Activated T-helper 2 cell treated with anti-CD3 and anti-CD28 coated beads, Interferon-gamma antibody, Interleukin-2, Interleukin-4, amounts not matched to agents 10 μg/mL and 5 μg/mL and 100 μg/mL, durations not matched to agents 14 hours and 24 hours and 36 hours (primary cell): ENCODE results near the gene BHLHA15. TPM values are rescaled to one million over a fixed set of nuclear protein-coding genes. Genes with fewer than 3 reads are reported as not detected.

Source experiments
- DNase-seq: peaks from one replicate; pipeline ENCODE4 v3.0.0; 2021; ENCODE audit warnings: low spot score
- H3K27ac Mint-ChIP-seq: one replicate; pipeline ENCODE4 v1.8.0; 2021; ENCODE audit warnings: mixed read lengths
- H3K27me3 Mint-ChIP-seq: one replicate; pipeline ENCODE4 v1.8.0; 2021; ENCODE audit warnings: low read depth, mixed read lengths
- H3K36me3 Mint-ChIP-seq: one replicate; pipeline ENCODE4 v1.8.0; 2021; ENCODE audit warnings: low read depth, mixed read lengths
- H3K4me1 Mint-ChIP-seq: one replicate; pipeline ENCODE4 v1.8.0; 2021; ENCODE audit warnings: low read depth, mixed read lengths
- H3K4me3 Mint-ChIP-seq: one replicate; pipeline ENCODE4 v1.8.0; 2021; ENCODE audit warnings: low read depth, mild to moderate bottlenecking, moderate library complexity, mixed read lengths
- H3K9me3 Mint-ChIP-seq: one replicate; pipeline ENCODE4 v1.8.0; 2021; ENCODE audit warnings: mixed read lengths
- intact Hi-C: fragments of 100-400 bp; cut with micrococcal nuclease; formaldehyde crosslinking; loops from one replicate; pipeline ENCODE4 v1.15.1; 2023
- total RNA-seq: library from RNA; stranded (reverse); gene quantifications from 2 replicates; pipeline ENCODE4 v1.2.3, GENCODE V29; 2022

BHLHA15 gene
- total RNA-seq, 1 donor from 2014 or later, result 0.80 TPM

DNA sequence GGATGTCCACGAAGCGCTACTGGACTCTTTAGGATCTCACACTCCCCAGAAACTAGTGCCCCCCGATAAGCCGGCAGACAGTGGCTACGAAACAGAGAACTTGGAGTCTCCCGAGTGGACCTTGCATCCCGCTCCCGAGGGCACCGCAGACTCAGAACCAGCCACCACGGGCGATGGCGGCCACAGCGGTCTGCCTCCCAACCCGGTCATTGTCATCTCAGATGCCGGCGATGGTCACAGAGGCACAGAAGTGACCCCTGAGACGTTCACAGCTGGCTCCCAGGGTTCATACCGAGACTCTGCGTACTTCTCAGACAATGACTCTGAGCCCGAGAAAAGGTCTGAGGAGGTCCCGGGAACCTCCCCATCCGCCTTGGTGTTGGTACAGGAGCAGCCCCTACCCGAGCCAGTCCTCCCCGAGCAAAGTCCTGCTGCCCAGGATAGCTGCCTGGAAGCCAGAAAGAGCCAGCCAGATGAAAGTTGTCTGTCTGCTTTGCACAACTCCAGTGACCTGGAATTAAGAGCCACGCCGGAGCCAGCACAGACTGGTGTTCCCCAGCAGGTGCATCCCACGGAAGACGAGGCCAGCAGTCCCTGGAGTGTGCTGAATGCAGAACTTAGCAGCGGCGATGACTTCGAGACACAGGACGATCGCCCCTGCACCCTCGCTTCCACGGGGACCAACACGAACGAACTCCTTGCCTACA lies 17.6 kb upstream of the BHLHA15 start:
- no peak for DNase-seq
- H3K9me3 Mint-ChIP-seq, result no peaks in the 10 kb centered on the region
- no peak overlapping the region for H3K4me3 Mint-ChIP-seq
- H3K27me3 Mint-ChIP-seq, result no peaks in the 10 kb centered on the region
- intact Hi-C loops, result no loop called here
- no peak overlapping the region for H3K27ac Mint-ChIP-seq
- peaks cover 41% of the 10 kb centered on the region for H3K36me3 Mint-ChIP-seq
- H3K4me1 Mint-ChIP-seq, result peaks cover 2% of the 10 kb centered on the region

- H3K27ac Mint-ChIP-seq, result no peak overlapping the region
- intact Hi-C loops, result no loop called here
- H3K27me3 Mint-ChIP-seq, result no peaks in the 10 kb centered on the region
- no peak for DNase-seq
- peaks cover 2% of the 10 kb centered on the region for H3K4me1 Mint-ChIP-seq
- H3K36me3 Mint-ChIP-seq, result peaks cover 39% of the 10 kb centered on the region
- peaks cover 4% of the 10 kb centered on the region for H3K9me3 Mint-ChIP-seq
- H3K4me3 Mint-ChIP-seq, result no peak overlapping the region
These were observed 17.1 kb upstream of the BHLHA15 start for GRCh38 chr7:98194186-98194585.

DNA sequence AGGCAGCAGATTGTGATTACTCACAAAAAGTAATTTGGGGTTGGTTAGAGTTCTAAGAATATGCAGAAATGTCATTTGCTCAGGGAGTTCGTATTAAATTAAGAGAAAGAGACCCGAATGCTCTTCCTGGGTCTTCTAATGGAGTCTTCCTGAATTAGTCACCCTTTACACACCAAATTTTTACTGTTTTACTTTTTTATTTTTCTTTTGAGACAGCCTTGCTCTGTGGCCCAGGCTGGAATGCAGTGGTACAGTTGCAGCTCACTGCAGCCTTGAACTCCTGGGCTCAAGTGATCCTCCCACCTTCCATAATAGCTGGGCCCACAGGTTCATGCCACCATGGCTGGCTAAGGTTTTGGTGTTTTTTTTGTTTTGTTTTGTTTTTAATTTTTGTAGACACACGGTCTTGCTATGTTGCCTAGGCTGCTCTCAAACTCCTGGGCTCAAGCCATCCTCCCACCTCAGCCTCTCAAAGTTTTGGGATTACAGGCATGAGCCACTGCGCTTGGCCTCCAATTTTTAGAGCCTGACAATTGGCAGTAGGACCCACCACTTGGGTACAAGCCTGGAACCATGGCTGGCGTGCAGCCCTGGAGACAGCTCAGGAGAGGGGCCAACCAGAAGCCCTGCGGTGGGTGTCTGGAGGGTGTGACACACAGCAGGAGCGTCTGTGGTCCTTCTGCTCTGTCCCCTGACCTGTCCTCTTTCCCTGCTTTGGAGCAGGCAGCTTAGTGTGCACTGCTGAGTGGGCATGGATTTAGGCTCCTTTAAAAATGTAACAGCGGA lies 16.4 kb upstream of the BHLHA15 start:
- Mint-ChIP-seq H3K4me3 (no peak overlapping the region), H3K4me1 (peaks cover 2% of the 10 kb centered on the region), H3K27ac (no peak overlapping the region), H3K9me3 (peaks cover 6% of the 10 kb centered on the region), H3K27me3 (no peaks in the 10 kb centered on the region), H3K36me3 (peaks cover 38% of the 10 kb centered on the region)
- DNase-seq, result no peak
- intact Hi-C loops, result no loop called here

DNA sequence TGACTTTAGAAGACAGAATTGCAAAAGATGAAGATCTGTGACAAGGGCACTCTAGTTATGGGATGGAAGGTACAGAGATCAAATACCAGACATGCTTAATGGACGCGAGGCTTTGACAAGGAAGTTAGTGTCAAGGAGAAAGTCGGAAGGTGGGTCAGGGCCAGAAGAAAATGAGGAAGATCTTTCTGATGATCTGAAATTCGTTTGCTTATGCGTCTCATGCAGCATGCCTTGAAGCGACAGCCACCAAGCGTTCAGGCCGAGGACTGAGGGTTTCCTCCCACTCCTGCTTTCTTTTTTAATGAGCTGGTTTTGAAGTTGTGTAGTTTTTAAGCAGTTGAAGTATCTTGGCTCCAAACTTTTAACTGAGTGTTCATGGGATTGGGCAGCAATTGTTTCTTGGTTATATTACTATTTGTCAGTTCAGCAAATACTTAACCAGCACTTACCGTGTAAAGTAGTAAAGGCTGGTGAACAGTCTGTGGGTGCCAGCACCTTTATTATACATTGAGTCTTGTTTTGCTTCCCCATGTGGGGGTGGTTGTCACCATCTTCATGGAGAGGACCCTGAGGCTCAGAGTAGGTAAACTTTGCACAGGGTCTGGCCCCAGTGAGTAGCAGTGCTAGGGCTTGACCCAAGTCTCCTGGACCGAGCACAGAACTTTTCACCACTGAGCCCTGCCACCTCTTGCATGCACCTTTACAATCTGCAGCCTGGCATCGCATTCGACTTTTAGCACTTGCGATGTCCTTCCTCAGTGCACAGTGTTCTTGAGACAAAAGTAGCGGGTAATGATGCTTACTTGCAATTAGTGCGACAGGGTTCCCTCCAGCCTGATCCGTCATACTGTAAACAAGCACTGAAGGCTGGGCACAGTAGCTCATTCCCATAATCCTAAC lies 14.3 kb upstream of the BHLHA15 start:
- H3K27me3 Mint-ChIP-seq, result no peaks in the 10 kb centered on the region
- no peak overlapping the region for H3K4me3 Mint-ChIP-seq
- peaks cover 19% of the 10 kb centered on the region for H3K4me1 Mint-ChIP-seq
- no peak for DNase-seq
- H3K27ac Mint-ChIP-seq, result no peak overlapping the region
- H3K9me3 Mint-ChIP-seq, result peaks cover 6% of the 10 kb centered on the region
- intact Hi-C loops, result no loop called here
- H3K36me3 Mint-ChIP-seq, result peaks cover 38% of the 10 kb centered on the region

DNA sequence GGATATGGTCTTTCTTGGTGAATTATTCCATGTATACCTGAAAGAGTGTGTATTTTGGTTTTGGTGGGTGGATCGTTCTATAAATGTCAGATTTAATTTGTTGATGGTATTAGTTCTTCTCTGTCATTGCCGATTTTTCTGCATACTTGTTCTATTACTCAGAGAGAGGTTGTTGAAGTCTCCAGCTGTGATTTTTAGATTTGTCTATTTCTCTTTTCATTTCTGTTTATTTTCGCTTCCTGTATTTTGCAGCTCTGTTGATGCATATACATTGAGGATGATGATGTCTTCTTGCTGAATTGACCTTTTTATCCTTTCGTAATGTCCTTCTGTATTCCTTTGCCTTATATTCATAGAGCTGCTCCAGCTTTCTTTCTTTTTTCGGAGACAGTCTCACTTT lies 12.1 kb upstream of the BHLHA15 start:
- H3K4me1 Mint-ChIP-seq, result peaks cover 33% of the 10 kb centered on the region
- H3K27ac Mint-ChIP-seq, result no peak overlapping the region
- intact Hi-C loops, result no loop called here
- peaks cover 35% of the 10 kb centered on the region for H3K36me3 Mint-ChIP-seq
- H3K27me3 Mint-ChIP-seq, result no peaks in the 10 kb centered on the region
- H3K9me3 Mint-ChIP-seq, result peaks cover 6% of the 10 kb centered on the region
- DNase-seq, result no peak
- no peak overlapping the region for H3K4me3 Mint-ChIP-seq

DNA sequence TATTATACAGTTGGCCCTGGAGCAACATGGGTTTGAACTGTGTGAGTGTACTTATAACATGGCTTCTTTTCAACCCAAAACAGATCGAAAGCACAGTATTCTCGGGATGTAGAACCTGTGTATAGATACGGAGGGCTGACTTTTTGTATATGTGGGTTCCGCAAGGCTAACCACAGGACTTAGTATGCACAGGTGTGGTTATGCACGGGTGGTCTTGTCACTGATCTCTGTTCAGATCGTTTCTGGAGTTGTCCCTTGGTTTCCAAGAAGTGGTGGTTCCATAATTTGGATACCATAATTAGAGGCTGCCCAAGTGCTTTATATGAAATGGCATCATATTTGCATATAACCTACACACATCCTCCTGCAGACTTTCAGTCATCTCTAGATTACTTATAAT lies 10.9 kb upstream of the BHLHA15 start:
- Mint-ChIP-seq H3K9me3 (peaks cover 6% of the 10 kb centered on the region), H3K36me3 (peaks cover 36% of the 10 kb centered on the region), H3K27ac (no peak overlapping the region), H3K4me1 (peaks cover 34% of the 10 kb centered on the region), H3K4me3 (no peak overlapping the region), H3K27me3 (no peaks in the 10 kb centered on the region)
- no peak for DNase-seq
- intact Hi-C loops, result loop anchor here (5.0 kb wide), 1 partner anchor 68 kb away; no protein-coding TSS in a partner anchor

GRCh38 chr7:98202367-98203195 lies 8.7 kb upstream of the BHLHA15 start:
- Mint-ChIP-seq H3K4me1 (peaks cover 32% of the 10 kb centered on the region), H3K36me3 (peaks cover 37% of the 10 kb centered on the region), H3K9me3 (peaks cover 6% of the 10 kb centered on the region), H3K27me3 (no peaks in the 10 kb centered on the region), H3K27ac (peak overlapping the region; percentile 75), H3K4me3 (peak overlapping the region; percentile 6)
- intact Hi-C loops, result loop anchor here (1.0 to 5.0 kb wide), 2 partner anchors 49 to 70 kb away; no protein-coding TSS in a partner anchor
- peak; percentile 71 for DNase-seq

- no peak overlapping the region for H3K4me3 Mint-ChIP-seq
- H3K27ac Mint-ChIP-seq, result no peak overlapping the region
- intact Hi-C loops, result loop anchor here (5.0 kb wide), 1 partner anchor 71 kb away; no protein-coding TSS in a partner anchor
- H3K4me1 Mint-ChIP-seq, result peaks cover 32% of the 10 kb centered on the region
- peaks cover 6% of the 10 kb centered on the region for H3K9me3 Mint-ChIP-seq
- H3K36me3 Mint-ChIP-seq, result peaks cover 37% of the 10 kb centered on the region
- no peak for DNase-seq
- no peaks in the 10 kb centered on the region for H3K27me3 Mint-ChIP-seq
These were observed 7.8 kb upstream of the BHLHA15 start for GRCh38 chr7:98203261-98203963.

DNA sequence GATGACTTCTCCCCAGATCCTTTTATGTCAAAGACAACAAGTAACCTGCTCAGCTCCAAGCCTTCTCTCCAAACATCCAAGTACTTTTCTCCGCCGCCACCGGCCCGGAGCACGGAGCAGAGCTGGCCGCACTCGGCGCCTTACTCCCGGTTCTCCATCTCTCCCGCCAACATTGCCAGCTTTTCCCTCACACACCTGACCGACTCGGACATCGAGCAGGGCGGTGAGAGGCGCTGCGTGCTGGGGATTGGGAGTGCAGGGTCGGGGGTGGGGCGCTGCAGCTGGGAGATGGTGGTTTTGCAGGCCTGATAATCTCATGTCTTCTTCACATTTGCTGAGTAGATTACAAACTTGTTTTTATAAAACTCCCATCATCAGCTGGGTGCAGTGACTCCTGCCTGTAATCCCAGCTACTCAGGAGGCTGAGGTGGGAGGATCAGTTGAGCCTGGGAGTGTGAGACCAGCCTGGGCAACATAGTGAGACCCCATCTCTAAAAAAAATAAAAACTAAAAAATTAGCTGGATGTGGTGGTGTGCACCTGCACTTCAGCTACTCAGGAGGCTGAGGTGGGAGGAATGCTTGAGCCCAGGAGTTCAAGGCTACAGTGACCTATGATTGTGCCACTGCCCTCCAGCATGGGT lies 7.2 kb upstream of the BHLHA15 start:
- no peaks in the 10 kb centered on the region for H3K27me3 Mint-ChIP-seq
- no peak for DNase-seq
- H3K27ac Mint-ChIP-seq, result no peak overlapping the region
- peaks cover 34% of the 10 kb centered on the region for H3K36me3 Mint-ChIP-seq
- H3K4me3 Mint-ChIP-seq, result no peak overlapping the region
- peaks cover 3% of the 10 kb centered on the region for H3K9me3 Mint-ChIP-seq
- intact Hi-C loops, result loop anchor here (5.0 kb wide), 1 partner anchor 72 kb away; no protein-coding TSS in a partner anchor
- H3K4me1 Mint-ChIP-seq, result peaks cover 32% of the 10 kb centered on the region

- Mint-ChIP-seq H3K27me3 (no peaks in the 10 kb centered on the region), H3K4me3 (no peak overlapping the region), H3K9me3 (no peaks in the 10 kb centered on the region), H3K27ac (no peak overlapping the region), H3K36me3 (peaks cover 31% of the 10 kb centered on the region), H3K4me1 (peaks cover 32% of the 10 kb centered on the region)
- no peak for DNase-seq
- intact Hi-C loops, result loop anchor here (5.0 kb wide), 1 partner anchor 72 kb away; no protein-coding TSS in a partner anchor
These were observed 6.6 kb upstream of the BHLHA15 start for GRCh38 chr7:98204670-98205069.

GRCh38 chr7:98205162-98205845 lies 5.9 kb upstream of the BHLHA15 start:
- Mint-ChIP-seq H3K4me3 (no peak overlapping the region), H3K27me3 (no peaks in the 10 kb centered on the region), H3K9me3 (no peaks in the 10 kb centered on the region), H3K4me1 (peaks cover 28% of the 10 kb centered on the region), H3K36me3 (peaks cover 27% of the 10 kb centered on the region), H3K27ac (no peak overlapping the region)
- intact Hi-C loops, result no loop called here
- no peak for DNase-seq
